GM12878 (cell line): ENCODE measurements around the gene RGL1. TPM values are rescaled to one million over a fixed set of nuclear protein-coding genes. Genes with fewer than 3 reads are reported as not detected.

Experiments used
- ATAC-seq: fragments of 200-7000 bp; cut with Tn5 transposase; 3 replicates; pipeline ENCODE4 v1.9.1; 2020; ENCODE audit warnings: mild to moderate bottlenecking, moderate library complexity
- BruUV-seq: library from RNA; stranded (reverse); fragments of 400-500 nt; replicated peaks from 2 replicates; lab custom pipeline; 2021; lab: Mats Ljungman, UMichigan
- CTCF ChIA-PET: fragments of 300-600 bp; sonication (Branson Sonifier 250); formaldehyde crosslinking; extraction: SDS; loops from one replicate; lab custom pipeline; 2021; ENCODE audit warnings: inconsistent platforms; lab: Yijun Ruan, JAX
- POLR2A ChIA-PET: fragments of 350-600 bp; formaldehyde crosslinking; extraction: SDS; loops from one replicate; lab custom pipeline; 2021; ENCODE audit warnings: inconsistent platforms; lab: Charles Lee
- RAD21 ChIA-PET: fragments of 300-600 bp; sonication (Branson Sonifier 250); formaldehyde crosslinking; loops from one replicate; lab custom pipeline; 2023; ENCODE audit warnings: antibody characterized with exemption; ENCODE audit not compliant: unreplicated experiment; lab: Charles Lee
- SMC1A ChIA-PET: fragments of 300-600 bp; sonication (Branson Sonifier 250); formaldehyde crosslinking; loops from one replicate; lab custom pipeline; 2023; ENCODE audit not compliant: unreplicated experiment, uncharacterized antibody; lab: Charles Lee
- DNase-seq: peaks from one replicate; pipeline ENCODE4 v3.0.0-alpha.2; 2011; ENCODE audit warnings: low read depth, low spot score
- FAIRE-seq: peaks from 3 replicates; lab custom pipeline; 2011; peaks lifted over from hg19 to GRCh38; lab: Jason Lieb, UNC
- H2AFZ ChIP-seq: 2 replicates; pipeline ENCODE4 v1.6.0; 2011; ENCODE audit warnings: low read depth, low read length, control low read depth; ENCODE audit not compliant: control insufficient read depth
- H3K27ac ChIP-seq: 2 replicates; pipeline ENCODE4 v1.5.1; 2011; ENCODE audit warnings: control low read depth; ENCODE audit not compliant: control insufficient read depth, insufficient read depth
- H3K27me3 ChIP-seq, 2 experiments: replicated peaks in 1 of 2; 2 replicates each; pipeline versions ENCODE4 v1.6.0 to v1.6.1; 2011; ENCODE audit warnings: low read length in 1 of 2; ENCODE audit not compliant: control insufficient read depth in 2 of 2, insufficient read depth in 2 of 2
- H3K36me3 ChIP-seq, 2 experiments: 2 replicates each; pipeline ENCODE4 v1.5.1; 2011; ENCODE audit warnings: low read length in 1 of 2; ENCODE audit not compliant: control insufficient read depth in 2 of 2, insufficient read depth in 2 of 2
- H3K4me1 ChIP-seq: 2 replicates; pipeline ENCODE4 v1.6.1; 2011; ENCODE audit warnings: mild to moderate bottlenecking, low read length, moderate library complexity, mixed read lengths; ENCODE audit not compliant: control insufficient read depth, insufficient read depth
- H3K4me2 ChIP-seq: 2 replicates; pipeline ENCODE4 v1.6.0; 2011; ENCODE audit warnings: control low read depth; ENCODE audit not compliant: control insufficient read depth, insufficient read depth
- H3K4me3 ChIP-seq: fragments of 200-600 bp; sonication (generic); 2 replicates; pipeline ENCODE4 v1.5.1; 2016
- H3K79me2 ChIP-seq: 2 replicates; pipeline ENCODE4 v1.6.0; 2011; ENCODE audit warnings: low read length; ENCODE audit not compliant: control insufficient read depth, insufficient read depth
- H3K9ac ChIP-seq: 2 replicates; pipeline ENCODE4 v1.8.0; 2011; ENCODE audit warnings: low read length, control low read depth, mixed read lengths; ENCODE audit not compliant: control insufficient read depth, insufficient read depth
- H3K9me3 ChIP-seq: replicated peaks from 3 replicates; pipeline ENCODE4 v1.5.1; 2011; ENCODE audit warnings: mild to moderate bottlenecking, low read length; ENCODE audit not compliant: control insufficient read depth, insufficient read depth
- H4K20me1 ChIP-seq: 2 replicates; pipeline ENCODE4 v1.6.0; 2011; ENCODE audit not compliant: control insufficient read depth, insufficient read depth
- ATF7 ChIP-seq: fragments of 450-650 bp; IDR thresholded peaks from 2 replicates; pipeline ENCODE4 v1.6.1; 2016; ENCODE audit warnings: low read depth, mild to moderate bottlenecking
- CEBPZ ChIP-seq: fragments of 150-350 bp; IDR thresholded peaks from 2 replicates; pipeline ENCODE4 v1.6.1; 2016; ENCODE audit warnings: low read depth, low read length
- HDAC2 ChIP-seq: fragments of 200-600 bp; sonication (generic); IDR thresholded peaks from 2 replicates; pipeline ENCODE4 v1.6.1; 2017
- JUND ChIP-seq: IDR thresholded peaks from 2 replicates; pipeline ENCODE4 v1.6.1; 2012; ENCODE audit warnings: low read depth, mild to moderate bottlenecking, low read length, improper control_type of control experiment, moderate library complexity
- RCOR1 ChIP-seq: conservative IDR thresholded peaks from 2 replicates; pipeline ENCODE4 v1.6.1; 2012; ENCODE audit warnings: low read depth, low read length, improper control_type of control experiment
- WGBS: methylation state at CpG from one replicate; pipeline ENCODE4 v1.1.6; 2016; ENCODE audit warnings: low lambda C conversion rate; ENCODE audit not compliant: insufficient replicate concordance, insufficient coverage; ENCODE audit errors: missing lambda C conversion rate; 5-methylcytosine and 5-hydroxymethylcytosine counted together
- in situ Hi-C: fragments of 300-500 bp; cut with MboI; formaldehyde crosslinking; loops from 9 replicates; pipeline ENCODE4 v1.14.3; 2018; ENCODE audit warnings: mixed read lengths
- intact Hi-C: fragments of 100-400 bp; cut with micrococcal nuclease; formaldehyde crosslinking; loops from one replicate; pipeline ENCODE4 v1.14.2; 2022; ENCODE audit not compliant: unreplicated experiment
- polyA plus RNA-seq, 11 experiments: library from polyadenylated mRNA; depleted of rRNA in 4 of 11; unstranded in 6 of 11; stranded (reverse) in 5 of 11; fragments of >200 nt; fragmentation: Nextera tagmentation in 4 of 11; fragmentation: Illumina TruSeq in 1 of 11; extraction: Ambion mirVana in 4 of 11; extraction: Trizol in 1 of 11; gene quantifications; 1 replicate in 1 of 11; 2 replicates in 10 of 11; pipeline versions ENCODE4 v1.2.1 to v1.2.3, GENCODE V29; 2011 to 2016; ENCODE audit warnings: inconsistent platforms in 2 of 11, missing spikeins in 2 of 11, low read depth in 1 of 11
- total RNA-seq, 4 experiments: library from RNA; depleted of rRNA in 3 of 4; stranded (reverse); fragments of >200 nt in 3 of 4; fragmentation: Illumina TruSeq in 1 of 4; extraction: Trizol in 1 of 4; gene quantifications; 2 replicates each; pipeline versions ENCODE4 v1.2.1 to v1.2.3, GENCODE V29; 2013 to 2021

Gene RGL1
- total and polyA plus RNA-seq, 10 of the 15 experiments (the other 5 are each of a cell fraction or from before 2014, with no cell fraction given), result 8.1 to 25.0 (median 19.0) TPM

- Histone ChIP-seq H4K20me1 (no peaks in the 10 kb centered on the region), H3K79me2 (no peaks in the 10 kb centered on the region), H3K27me3 (peaks cover 0 to 2% of the 10 kb centered on the region in 2 experiments; a peak in 1 of 4 replicates), H3K27ac (no peak overlapping the region), H2AFZ (no peak overlapping the region), H3K4me1 (0 out of 2 replicates have a peak, but pooled peaks cover 3% of the 10 kb centered on the region), H3K4me2 (no peak overlapping the region), H3K36me3 (no peaks in the 10 kb centered on the region), H3K9ac (no peak overlapping the region), H3K9me3 (peaks cover 6% of the 10 kb centered on the region; the same call in 2 of the 3 replicates), H3K4me3 (no peak overlapping the region)
- ChIA-PET SMC1A (interaction anchor here (0.8 to 0.9 kb wide), 3 partner anchors 10 to 32 kb away, joined by 3 to 4 read pairs (median 3); no protein-coding TSS in a partner anchor), RAD21 (interaction anchor here (1.1 kb wide), 1 partner anchor 291 kb away, joined by 4 read pairs; no protein-coding TSS in a partner anchor), POLR2A (interaction anchor here (1.6 kb wide), 1 partner anchor 12 kb away, joined by 5 read pairs; no protein-coding TSS in a partner anchor), CTCF (interaction anchor here (1.2 kb wide), 1 partner anchor 10 kb away, joined by 3 read pairs; no protein-coding TSS in a partner anchor)
- no TSS peak for BruUV-seq
- FAIRE-seq, result no peak
- in situ Hi-C loops (no loop called here), intact Hi-C loops (no loop called here)
- 0% methylated on average over 1 of the region's 1 CpG for WGBS
- DNase-seq, result no peak
- no peak for TF ChIP-seq RCOR1
- TF ChIP-seq CEBPZ, result no peak
- TF ChIP-seq JUND, result no peak
- TF ChIP-seq HDAC2, result no peak
- no peak for TF ChIP-seq ATF7
- ATAC-seq, result no peak
Measured at GRCh38 chr1:183946320-183946613, 141.3 kb downstream of the RGL1 start.
